Measurements from ENCODE around the gene TBX6. TPM values are rescaled to one million over a fixed set of nuclear protein-coding genes. Genes with fewer than 3 reads are reported as not detected.

The TBX6 gene
- total RNA-seq, 1 donor from 2014 or later: 8.9 TPM

Other genes with a start within 250 kb of the TBX6 start
- 71.4 TPM for gene CDIPT, start 228.7 kb downstream of the TBX6 start, total RNA-seq
- gene SEZ6L2, start 192.4 kb downstream of the TBX6 start, total RNA-seq: 7.5 TPM
- gene ASPHD1, start 191.4 kb downstream of the TBX6 start, total RNA-seq: 1.2 TPM
- gene KCTD13, start 165.7 kb downstream of the TBX6 start, total RNA-seq: 33.6 TPM
- 131 TPM for gene TMEM219, start 129.8 kb downstream of the TBX6 start, total RNA-seq
- 45.1 TPM for gene TAOK2, start 118.1 kb downstream of the TBX6 start, total RNA-seq
- 11.2 TPM for gene HIRIP3, start 96.3 kb downstream of the TBX6 start, total RNA-seq
- 88.5 TPM for gene INO80E, start 95.7 kb downstream of the TBX6 start, total RNA-seq
- 3.1 TPM for gene DOC2A, start 80.9 kb downstream of the TBX6 start, total RNA-seq
- gene C16orf92, start 68.7 kb downstream of the TBX6 start, total RNA-seq: not detected
- not detected for gene TLCD3B, start 60.7 kb downstream of the TBX6 start, total RNA-seq
- 1,279 TPM for gene ALDOA, start 26.2 kb downstream of the TBX6 start, total RNA-seq
- 88.9 TPM for gene PPP4C, start 15.9 kb downstream of the TBX6 start, total RNA-seq
- gene YPEL3, start 4.3 kb upstream of the TBX6 start, total RNA-seq: 31.0 TPM
- 53.1 TPM for gene GDPD3, start 21.6 kb upstream of the TBX6 start, total RNA-seq
- gene MAPK3, start 31.3 kb upstream of the TBX6 start, total RNA-seq: 96.4 TPM
- gene CORO1A, start 91.7 kb upstream of the TBX6 start, total RNA-seq: 24.2 TPM
- gene BOLA2B, start 101.7 kb upstream of the TBX6 start, total RNA-seq: 82.9 TPM
- gene SLX1A, start 102.0 kb upstream of the TBX6 start, total RNA-seq: 36.4 TPM
- gene SULT1A3, start 107.3 kb upstream of the TBX6 start, total RNA-seq: 28.3 TPM
- gene NPIPB13, start 156.6 kb upstream of the TBX6 start, total RNA-seq: 48.8 TPM